Middle frontal gyrus (tissue), 1 donor: Measurements from ENCODE around the gene NUP188.
"Not testable (repeated sequence)": the region's sequence is repeated elsewhere in the genome, so short reads cannot be mapped to it uniquely, and the experiment has no call there.

Experiments
- DNase-seq: peaks from one replicate; pipeline ENCODE4 v3.0.0-alpha.2; 2015; ENCODE audit warnings: low spot score; ENCODE audit errors: extremely low spot score

The NUP188 gene

GRCh38 chr9:129027685-129028191 lies 80.2 kb downstream of the NUP188 start:
- no peak for DNase-seq

GRCh38 chr9:129028192-129028966 lies 80.9 kb downstream of the NUP188 start, which contains the start of gene SH3GLB2:
Gene SH3GLB2 (minus strand): TSS chr9:129028331. CDS start chr9:129028154, 177 bp downstream.
- DNase-seq, result peak; percentile 84

GRCh38 chr9:129030191-129030590 lies 82.7 kb downstream of the NUP188 start:
- no peak for DNase-seq

GRCh38 chr9:129031514-129031913 lies 84.0 kb downstream of the NUP188 start:
- DNase-seq, result no peak

DNA sequence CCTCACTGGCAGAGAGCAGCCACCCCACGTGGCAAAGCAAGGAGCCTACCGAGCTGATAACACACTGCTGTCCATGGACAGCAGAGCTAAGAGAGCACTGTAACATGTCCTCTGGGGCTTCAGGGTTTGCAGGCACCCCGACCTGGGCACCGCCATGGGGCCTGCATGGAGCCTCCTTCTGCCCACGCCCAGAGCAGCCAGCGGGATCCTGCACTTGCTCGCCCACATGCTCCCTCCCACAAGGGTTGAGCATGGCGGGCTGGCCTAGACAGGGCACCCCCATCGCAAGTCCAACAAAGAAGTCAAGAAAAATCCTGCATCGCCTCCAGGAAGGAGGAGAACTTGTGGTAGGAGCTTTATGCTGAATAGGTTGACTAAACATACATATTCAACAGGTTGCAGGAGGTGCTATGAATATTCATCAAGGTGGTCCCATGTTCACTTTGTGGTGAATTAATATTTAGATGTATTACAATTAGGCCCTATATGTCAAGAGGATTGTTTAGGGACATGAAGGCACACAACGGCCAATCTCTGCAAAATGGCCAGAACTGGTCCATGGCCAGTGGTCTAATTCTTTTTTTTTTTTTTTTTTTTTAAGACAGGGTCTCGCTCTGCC lies 85.2 kb downstream of the NUP188 start:
- DNase-seq, result no peak

DNA sequence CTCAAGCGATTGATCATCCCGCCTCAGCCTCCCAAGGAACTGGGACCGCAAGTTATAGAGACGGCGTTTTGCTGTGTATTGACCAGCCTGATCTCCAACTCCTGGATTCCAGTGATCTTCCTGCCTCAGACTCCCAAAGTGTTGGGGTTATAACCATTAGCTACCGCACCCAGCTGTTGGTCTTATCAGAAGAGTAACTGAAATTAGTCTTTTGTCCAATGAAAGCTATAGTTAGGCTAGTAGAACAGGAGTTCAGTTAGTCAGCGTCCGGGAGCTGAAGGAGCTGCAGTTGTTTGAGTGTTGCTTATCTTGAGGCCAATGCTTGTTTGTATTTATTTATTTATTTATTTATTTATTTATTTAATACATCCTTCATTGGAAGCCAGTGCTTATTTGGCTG lies 85.7 kb downstream of the NUP188 start:
- DNase-seq, result no peak

DNA sequence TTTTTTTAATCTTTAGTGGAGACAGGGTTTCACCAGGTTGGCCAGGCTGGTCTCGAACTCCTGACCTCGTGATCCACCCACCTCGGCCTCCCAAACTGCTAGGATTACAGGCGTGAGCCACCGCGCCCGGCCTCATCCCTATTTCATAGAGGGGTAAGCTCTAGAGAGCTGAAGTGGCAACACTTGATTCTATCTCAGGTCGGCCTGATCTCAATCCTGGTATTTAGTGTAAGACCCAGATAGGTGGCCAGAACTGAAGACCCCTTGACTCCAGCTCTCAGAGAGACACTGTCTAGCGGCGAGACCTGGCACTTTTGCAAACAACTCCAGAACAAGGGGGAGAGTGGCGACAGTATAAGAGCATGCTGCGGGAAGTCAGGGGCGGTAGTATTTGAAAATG lies 88.3 kb downstream of the NUP188 start:
- not testable (repeated sequence) for DNase-seq

DNA sequence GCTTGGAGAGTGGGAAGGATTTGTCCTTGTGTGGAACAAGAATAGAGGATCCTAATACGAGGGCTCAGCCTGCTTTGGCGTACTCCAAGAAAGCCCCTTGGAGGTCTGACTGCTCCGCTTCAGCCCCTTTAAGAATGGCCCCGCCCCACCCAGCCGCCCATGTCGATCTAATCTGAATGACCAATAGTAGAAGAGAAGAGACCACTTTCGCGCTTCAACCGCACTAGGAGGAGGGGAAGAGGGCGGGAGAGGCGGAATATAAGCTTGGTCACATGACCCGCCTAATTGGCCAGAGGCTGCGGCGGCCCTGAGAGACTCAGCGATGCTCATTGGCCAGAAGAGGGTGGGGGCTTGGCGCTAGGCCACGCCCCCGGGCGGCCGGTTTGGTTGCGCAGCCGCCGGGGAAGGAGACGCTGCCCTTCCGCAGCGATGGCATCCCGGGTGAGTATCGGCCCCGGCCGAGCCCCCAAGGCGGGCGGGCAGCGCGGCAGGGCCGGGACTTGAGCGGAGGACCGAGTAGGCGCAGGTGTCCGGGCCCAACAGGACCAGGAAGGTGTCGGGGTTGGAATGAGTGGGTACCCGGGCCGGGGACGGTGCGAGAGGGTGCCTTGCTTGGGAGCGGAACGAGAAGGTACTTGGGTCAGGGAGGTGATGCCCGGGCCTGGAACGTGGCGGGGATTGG lies 88.9 kb downstream of the NUP188 start, which contains the start of gene MIGA2:
Gene MIGA2, plus strand, starts transcription at position 386 of the 682 bp plus-strand sequence. CDS start 3,969 bp downstream, outside the sequence.
- peak; percentile 99 for DNase-seq

DNA sequence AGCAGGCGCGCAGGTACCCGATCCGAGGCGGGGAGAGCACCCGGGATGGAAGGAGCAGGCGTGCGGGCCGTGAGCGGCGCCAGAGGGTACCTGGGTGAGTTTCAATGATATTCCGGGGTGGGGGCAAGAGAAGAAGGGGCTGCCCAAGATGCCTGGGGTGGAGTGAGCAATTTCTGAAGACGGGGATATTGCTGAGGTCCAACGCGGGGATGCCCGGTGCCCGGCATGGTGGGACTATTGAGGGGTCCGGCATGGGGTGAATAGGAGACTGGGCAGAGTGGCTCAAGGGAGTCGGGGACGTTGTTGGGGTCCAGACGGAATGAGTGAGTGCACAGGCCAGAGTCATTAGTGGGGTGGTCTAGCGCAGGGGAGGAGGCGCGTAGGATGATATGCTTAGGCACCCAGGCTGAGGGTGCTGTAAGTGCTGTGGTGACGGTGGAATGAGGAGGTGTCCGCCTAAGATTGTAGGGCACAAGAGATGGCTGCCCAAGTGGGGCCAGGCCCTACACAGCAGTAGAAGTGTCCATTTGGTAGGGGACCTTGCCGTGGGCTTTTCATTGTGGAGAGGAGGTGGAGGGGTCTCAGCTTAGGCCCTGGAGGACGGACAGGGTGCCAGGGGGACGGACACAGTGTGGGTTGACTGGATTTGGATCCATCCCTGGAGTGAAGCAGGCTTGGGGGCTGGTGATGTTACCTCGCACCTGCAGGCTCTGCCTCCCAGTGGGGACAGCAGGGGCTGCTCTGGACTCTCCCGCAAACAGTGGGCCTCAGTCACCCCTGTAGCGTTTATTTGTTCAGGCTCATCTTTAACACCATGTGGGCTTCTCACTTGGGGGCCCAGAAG lies 89.6 kb downstream of the NUP188 start:
- DNase-seq, result no peak

DNA sequence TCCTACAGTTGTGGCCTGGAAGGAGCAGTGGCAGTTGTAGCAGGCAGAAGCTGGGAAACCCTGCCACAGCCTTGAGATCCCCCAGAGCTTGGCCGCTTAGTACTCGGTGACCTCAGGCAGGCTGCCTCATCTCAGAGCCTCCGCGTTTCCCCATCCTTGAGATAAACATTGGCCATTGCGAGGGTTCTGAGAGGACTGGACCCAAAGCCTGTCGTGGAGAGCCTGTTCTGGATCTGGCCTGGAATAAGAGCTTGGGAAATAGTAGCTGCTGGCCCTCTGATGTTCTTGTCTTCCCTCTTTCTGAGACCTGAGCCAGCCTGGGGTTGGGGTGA lies 90.2 kb downstream of the NUP188 start:
- DNase-seq, result no peak

DNA sequence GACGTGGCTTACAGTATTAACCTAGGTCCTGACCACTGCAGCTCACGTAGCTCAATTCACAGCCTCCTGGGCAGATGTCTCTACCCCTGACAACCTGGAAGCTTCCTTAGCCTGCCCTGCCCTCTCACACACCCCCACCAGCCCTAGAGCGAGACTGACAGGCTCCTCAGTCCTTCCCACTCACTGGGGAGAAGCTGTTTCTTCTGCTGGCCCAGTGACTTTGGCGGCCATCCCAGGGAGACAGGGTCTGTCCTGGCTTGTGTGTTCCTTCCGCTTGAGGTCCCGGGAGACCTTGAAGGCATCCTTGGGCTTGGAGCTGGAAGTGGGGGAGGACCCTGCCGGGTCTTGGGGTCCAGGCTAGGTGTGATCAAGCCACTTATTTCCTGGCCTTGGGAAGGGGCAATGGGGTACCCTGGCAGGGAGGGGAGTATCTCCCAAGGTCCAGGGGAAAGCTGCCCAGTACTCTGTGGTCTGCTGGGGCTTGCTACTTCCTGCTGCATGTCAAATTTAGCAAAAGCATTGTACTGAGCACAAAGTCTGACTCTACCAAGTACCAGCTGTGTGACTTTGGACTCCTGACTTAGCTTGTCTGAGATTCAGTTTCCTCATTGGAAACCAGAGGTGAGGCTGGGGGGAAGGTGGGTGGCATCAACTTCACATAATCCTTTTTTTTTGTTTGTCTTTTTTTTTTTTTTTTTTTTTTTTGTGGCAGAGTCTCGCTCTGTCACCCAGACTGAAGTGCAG lies 90.8 kb downstream of the NUP188 start:
- no peak for DNase-seq

GRCh38 chr9:129040113-129040643 lies 92.7 kb downstream of the NUP188 start:
- DNase-seq, result no peak

GRCh38 chr9:129042016-129042415 lies 94.5 kb downstream of the NUP188 start:
- DNase-seq, result no peak

DNA sequence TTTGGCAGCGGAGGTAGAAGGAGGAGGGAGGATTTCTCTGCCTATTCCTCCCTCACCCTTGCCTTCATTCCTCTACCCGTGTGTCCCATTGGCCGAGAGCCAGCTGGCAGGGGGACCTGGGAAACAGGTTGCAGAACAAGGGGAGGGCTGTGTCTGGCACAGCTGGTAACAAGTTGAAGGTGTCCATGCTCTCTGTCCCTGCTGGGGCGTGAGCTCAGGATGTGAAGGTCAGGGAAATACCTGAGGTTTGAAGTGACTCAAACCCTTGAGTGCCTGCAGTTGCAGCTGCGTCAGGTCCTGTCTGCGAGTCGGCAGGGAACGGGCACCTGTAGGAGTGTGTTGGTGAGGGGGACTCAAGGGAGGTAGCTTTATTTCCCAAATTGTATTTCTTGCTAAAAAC lies 105.1 kb downstream of the NUP188 start:
- DNase-seq, result no peak

DNA sequence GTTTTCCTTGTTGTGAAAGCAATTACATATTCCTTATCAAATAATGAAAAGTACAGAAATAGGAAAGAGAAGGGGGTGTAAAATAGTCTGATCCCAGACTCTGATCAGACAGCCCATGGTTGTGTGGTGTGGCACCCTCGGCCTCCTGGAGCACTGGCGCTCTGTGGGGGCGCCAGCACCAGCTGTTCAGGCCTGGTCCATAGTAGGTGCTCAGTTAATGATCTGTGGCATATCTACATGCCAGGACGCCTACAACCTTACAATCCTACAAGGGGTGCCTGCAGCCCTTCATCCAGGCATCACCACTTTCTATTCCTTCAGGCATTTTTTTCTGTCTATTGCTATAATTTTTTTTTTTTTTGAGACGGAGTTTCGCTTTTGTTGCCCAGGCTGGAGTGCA lies 105.5 kb downstream of the NUP188 start:
- DNase-seq, result no peak

DNA sequence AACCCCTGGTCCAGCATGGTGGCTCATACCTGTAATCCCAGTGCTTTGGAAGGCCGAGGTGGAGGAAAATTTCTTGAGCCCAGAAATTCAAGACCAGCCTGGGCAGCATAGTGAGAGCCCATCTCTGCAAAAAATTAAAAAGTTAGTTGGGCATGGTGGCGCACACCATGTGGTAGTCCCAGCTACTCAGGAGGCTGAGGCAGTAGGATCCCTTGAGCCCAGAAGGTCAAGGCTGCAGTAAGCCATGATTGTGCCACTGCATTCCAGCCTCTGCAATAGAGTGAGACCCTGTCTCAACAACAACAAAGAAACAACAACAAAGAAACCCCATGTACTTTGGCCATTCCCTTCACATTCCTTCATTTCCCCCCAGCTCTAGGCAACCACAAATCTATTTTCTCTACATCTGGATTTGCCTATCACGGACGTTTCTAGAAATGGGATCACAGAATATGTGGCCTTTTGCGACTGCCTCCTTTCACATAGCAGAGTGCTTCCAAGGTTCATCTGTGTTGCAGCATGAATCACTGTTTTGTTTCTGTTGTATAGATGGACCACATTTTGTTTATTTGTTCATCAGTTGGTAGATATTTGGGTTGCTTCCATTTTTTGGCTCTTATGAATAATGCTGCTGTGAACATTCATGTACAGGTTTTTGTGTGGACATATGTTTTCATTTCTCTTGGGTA lies 106.8 kb downstream of the NUP188 start:
- no peak for DNase-seq
